GM12878 (cell line): Measurements from ENCODE around the gene JADE3. TPM values are rescaled to one million over a fixed set of nuclear protein-coding genes. Genes with fewer than 3 reads are reported as not detected.

ENCODE experiments used
- ATAC-seq: fragments of 200-7000 bp; cut with Tn5 transposase; 3 replicates; pipeline ENCODE4 v1.9.1; 2020; ENCODE audit warnings: mild to moderate bottlenecking, moderate library complexity
- BruUV-seq: library from RNA; stranded (reverse); fragments of 400-500 nt; replicated peaks from 2 replicates; lab custom pipeline; 2021; lab: Mats Ljungman, UMichigan
- CTCF ChIA-PET: fragments of 300-600 bp; sonication (Branson Sonifier 250); formaldehyde crosslinking; extraction: SDS; loops from one replicate; lab custom pipeline; 2021; ENCODE audit warnings: inconsistent platforms; lab: Yijun Ruan, JAX
- POLR2A ChIA-PET: fragments of 350-600 bp; formaldehyde crosslinking; extraction: SDS; loops from one replicate; lab custom pipeline; 2021; ENCODE audit warnings: inconsistent platforms; lab: Charles Lee
- RAD21 ChIA-PET: fragments of 300-600 bp; sonication (Branson Sonifier 250); formaldehyde crosslinking; loops from one replicate; lab custom pipeline; 2023; ENCODE audit warnings: antibody characterized with exemption; ENCODE audit not compliant: unreplicated experiment; lab: Charles Lee
- SMC1A ChIA-PET: fragments of 300-600 bp; sonication (Branson Sonifier 250); formaldehyde crosslinking; loops from one replicate; lab custom pipeline; 2023; ENCODE audit not compliant: unreplicated experiment, uncharacterized antibody; lab: Charles Lee
- DNase-seq: peaks from one replicate; pipeline ENCODE4 v3.0.0-alpha.2; 2011; ENCODE audit warnings: low read depth, low spot score
- FAIRE-seq: peaks from 3 replicates; lab custom pipeline; 2011; peaks lifted over from hg19 to GRCh38; lab: Jason Lieb, UNC
- H2AFZ ChIP-seq: 2 replicates; pipeline ENCODE4 v1.6.0; 2011; ENCODE audit warnings: low read depth, low read length, control low read depth; ENCODE audit not compliant: control insufficient read depth
- H3K27ac ChIP-seq: 2 replicates; pipeline ENCODE4 v1.5.1; 2011; ENCODE audit warnings: control low read depth; ENCODE audit not compliant: control insufficient read depth, insufficient read depth
- H3K27me3 ChIP-seq, 2 experiments: replicated peaks in 1 of 2; 2 replicates each; pipeline versions ENCODE4 v1.6.0 to v1.6.1; 2011; ENCODE audit warnings: low read length in 1 of 2; ENCODE audit not compliant: control insufficient read depth in 2 of 2, insufficient read depth in 2 of 2
- H3K36me3 ChIP-seq, 2 experiments: 2 replicates each; pipeline ENCODE4 v1.5.1; 2011; ENCODE audit warnings: low read length in 1 of 2; ENCODE audit not compliant: control insufficient read depth in 2 of 2, insufficient read depth in 2 of 2
- H3K4me1 ChIP-seq: 2 replicates; pipeline ENCODE4 v1.6.1; 2011; ENCODE audit warnings: mild to moderate bottlenecking, low read length, moderate library complexity, mixed read lengths; ENCODE audit not compliant: control insufficient read depth, insufficient read depth
- H3K4me2 ChIP-seq: 2 replicates; pipeline ENCODE4 v1.6.0; 2011; ENCODE audit warnings: control low read depth; ENCODE audit not compliant: control insufficient read depth, insufficient read depth
- H3K4me3 ChIP-seq: fragments of 200-600 bp; sonication (generic); 2 replicates; pipeline ENCODE4 v1.5.1; 2016
- H3K79me2 ChIP-seq: 2 replicates; pipeline ENCODE4 v1.6.0; 2011; ENCODE audit warnings: low read length; ENCODE audit not compliant: control insufficient read depth, insufficient read depth
- H3K9ac ChIP-seq: 2 replicates; pipeline ENCODE4 v1.8.0; 2011; ENCODE audit warnings: low read length, control low read depth, mixed read lengths; ENCODE audit not compliant: control insufficient read depth, insufficient read depth
- H3K9me3 ChIP-seq: replicated peaks from 3 replicates; pipeline ENCODE4 v1.5.1; 2011; ENCODE audit warnings: mild to moderate bottlenecking, low read length; ENCODE audit not compliant: control insufficient read depth, insufficient read depth
- H4K20me1 ChIP-seq: 2 replicates; pipeline ENCODE4 v1.6.0; 2011; ENCODE audit not compliant: control insufficient read depth, insufficient read depth
- FOXM1 ChIP-seq: IDR thresholded peaks from 2 replicates; pipeline ENCODE4 v1.6.1; 2012; ENCODE audit warnings: low read depth, mild to moderate bottlenecking, inconsistent platforms, low read length, moderate library complexity
- HDAC2 ChIP-seq: fragments of 200-600 bp; sonication (generic); IDR thresholded peaks from 2 replicates; pipeline ENCODE4 v1.6.1; 2017
- MYB ChIP-seq: fragments of 150-350 bp; IDR thresholded peaks from 2 replicates; pipeline ENCODE4 v1.6.1; 2014; ENCODE audit warnings: mild to moderate bottlenecking, low read depth, low read length, borderline replicate concordance
- NFYB ChIP-seq: IDR thresholded peaks from 2 replicates; pipeline ENCODE4 v1.6.1; 2011; ENCODE audit warnings: low read depth, mild to moderate bottlenecking, low read length, improper control_type of control experiment, moderate library complexity; ENCODE audit not compliant: insufficient read depth
- PAX8 ChIP-seq: fragments of 450-650 bp; IDR thresholded peaks from 2 replicates; pipeline ENCODE4 v1.6.1; 2017; ENCODE audit warnings: mild to moderate bottlenecking, moderate library complexity
- WGBS: methylation state at CpG from one replicate; pipeline ENCODE4 v1.1.6; 2016; ENCODE audit warnings: low lambda C conversion rate; ENCODE audit not compliant: insufficient replicate concordance, insufficient coverage; ENCODE audit errors: missing lambda C conversion rate; 5-methylcytosine and 5-hydroxymethylcytosine counted together
- in situ Hi-C: fragments of 300-500 bp; cut with MboI; formaldehyde crosslinking; loops from 9 replicates; pipeline ENCODE4 v1.14.3; 2018; ENCODE audit warnings: mixed read lengths
- intact Hi-C: fragments of 100-400 bp; cut with micrococcal nuclease; formaldehyde crosslinking; loops from one replicate; pipeline ENCODE4 v1.14.2; 2022; ENCODE audit not compliant: unreplicated experiment
- polyA plus RNA-seq, 11 experiments: library from polyadenylated mRNA; depleted of rRNA in 4 of 11; unstranded in 6 of 11; stranded (reverse) in 5 of 11; fragments of >200 nt; fragmentation: Nextera tagmentation in 4 of 11; fragmentation: Illumina TruSeq in 1 of 11; extraction: Ambion mirVana in 4 of 11; extraction: Trizol in 1 of 11; gene quantifications; 1 replicate in 1 of 11; 2 replicates in 10 of 11; pipeline versions ENCODE4 v1.2.1 to v1.2.3, GENCODE V29; 2011 to 2016; ENCODE audit warnings: inconsistent platforms in 2 of 11, missing spikeins in 2 of 11, low read depth in 1 of 11
- total RNA-seq, 4 experiments: library from RNA; depleted of rRNA in 3 of 4; stranded (reverse); fragments of >200 nt in 3 of 4; fragmentation: Illumina TruSeq in 1 of 4; extraction: Trizol in 1 of 4; gene quantifications; 2 replicates each; pipeline versions ENCODE4 v1.2.1 to v1.2.3, GENCODE V29; 2013 to 2021
- TF ChIP-seq, protein P1 (sequence below): fragments of 450-650 bp; IDR thresholded peaks from 2 replicates; pipeline ENCODE4 v1.6.1; 2016; ENCODE audit warnings: mild to moderate bottlenecking

The JADE3 gene
- total and polyA plus RNA-seq, 10 of the 15 experiments (the other 5 are each of a cell fraction or from before 2014, with no cell fraction given), result 0.06 to 13.0 (median 0.65) TPM

DNA sequence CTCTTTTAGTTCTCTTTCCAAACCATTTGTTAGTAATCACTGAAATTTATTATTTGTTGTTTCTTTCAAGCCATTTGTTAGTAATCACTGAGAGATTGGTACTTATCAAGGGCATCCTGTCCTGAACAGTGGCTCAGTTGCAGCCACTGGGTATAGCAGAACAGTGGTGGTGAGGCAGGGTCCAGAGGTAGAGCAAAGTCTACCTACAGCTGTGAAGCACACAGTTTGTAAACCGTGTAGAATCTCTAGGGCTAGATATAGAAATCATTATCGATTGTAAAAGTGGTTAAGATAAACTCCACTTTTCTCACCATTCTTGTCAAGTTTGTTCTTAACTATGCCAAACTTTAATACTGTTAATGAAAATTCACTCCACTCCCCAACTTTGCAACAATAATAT is 4.1 kb downstream of the JADE3 start (continued):
- no peak for TF ChIP-seq FOXM1
- no peak for TF ChIP-seq PAX8
- TF ChIP-seq MYB, result no peak
- TF ChIP-seq HDAC2, result no peak
- no peak for TF ChIP-seq NFYB

DNA sequence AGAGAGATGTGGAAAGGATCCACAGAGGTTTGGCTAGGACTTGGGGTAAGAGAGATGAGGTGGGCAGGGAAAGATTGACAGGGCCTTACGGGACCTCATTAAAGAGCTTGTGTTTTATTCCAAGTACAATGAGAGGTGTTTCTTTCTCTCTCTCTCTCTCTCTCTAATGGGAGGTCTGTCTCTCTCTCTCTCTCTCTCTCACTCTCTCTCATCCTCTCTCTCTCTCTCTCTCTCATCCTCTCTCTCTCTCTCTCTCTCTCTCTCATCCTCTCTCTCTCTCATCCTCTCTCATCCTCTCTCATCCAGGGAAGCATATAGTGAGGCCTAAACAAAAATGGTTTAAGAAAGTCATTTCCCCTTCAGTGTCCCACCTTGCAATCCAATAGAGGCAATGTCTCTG is 5.4 kb downstream of the JADE3 start:
- 43% methylated on average over 1 of the region's 1 CpG for WGBS
- POLR2A ChIA-PET, result no interaction called here
- SMC1A ChIA-PET, result interaction anchor here (1.0 to 1.4 kb wide), 3 partner anchors 13 to 79 kb away, joined by 3 read pairs; no protein-coding TSS in a partner anchor
- no peak for ATAC-seq
- no peak for DNase-seq
- no TSS peak for BruUV-seq
- Histone ChIP-seq H3K27me3 (peaks cover 0 to 1% of the 10 kb centered on the region in 2 experiments; a peak in 3 of 4 replicates), H3K36me3 (no peaks in the 10 kb centered on the region), H2AFZ (no peak overlapping the region), H3K79me2 (no peaks in the 10 kb centered on the region; the same call in 1 of the 2 replicates), H3K4me3 (no peak overlapping the region), H3K27ac (no peak overlapping the region), H3K9ac (no peak overlapping the region), H4K20me1 (no peaks in the 10 kb centered on the region), H3K4me2 (no peak overlapping the region), H3K4me1 (no peaks in the 10 kb centered on the region), H3K9me3 (peaks cover 5% of the 10 kb centered on the region; the same call in 2 of the 3 replicates)
- CTCF ChIA-PET, result interaction anchor here (1.0 kb wide), 1 partner anchor 60 kb away, joined by 3 read pairs; no protein-coding TSS in a partner anchor
- intact Hi-C loops (no loop called here), in situ Hi-C loops (no loop called here)
- TF ChIP-seq NFYB, result no peak
- TF ChIP-seq, protein P1, sequence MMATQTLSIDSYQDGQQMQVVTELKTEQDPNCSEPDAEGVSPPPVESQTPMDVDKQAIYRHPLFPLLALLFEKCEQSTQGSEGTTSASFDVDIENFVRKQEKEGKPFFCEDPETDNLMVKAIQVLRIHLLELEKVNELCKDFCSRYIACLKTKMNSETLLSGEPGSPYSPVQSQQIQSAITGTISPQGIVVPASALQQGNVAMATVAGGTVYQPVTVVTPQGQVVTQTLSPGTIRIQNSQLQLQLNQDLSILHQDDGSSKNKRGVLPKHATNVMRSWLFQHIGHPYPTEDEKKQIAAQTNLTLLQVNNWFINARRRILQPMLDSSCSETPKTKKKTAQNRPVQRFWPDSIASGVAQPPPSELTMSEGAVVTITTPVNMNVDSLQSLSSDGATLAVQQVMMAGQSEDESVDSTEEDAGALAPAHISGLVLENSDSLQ, result 0 out of 2 replicates have a peak, but pooled peaks have one; percentile 6
- RAD21 ChIA-PET, result no interaction called here
- FAIRE-seq, result no peak
